K562 (cell line): ENCODE results near the gene GLRX2. TPM values are rescaled to one million over a fixed set of nuclear protein-coding genes. Genes with fewer than 3 reads are reported as not detected.
A peak's percentile ranks its signal among the peaks of the same experiment; 100 is the strongest.

Experiments
- HDGF ChIP-seq: fragments of 450-650 bp; IDR thresholded peaks from 2 replicates; pipeline ENCODE4 v1.6.1; 2016
- KAT7 ChIP-seq: sonication (generic); formaldehyde crosslinking; IDR thresholded peaks from 2 replicates; pipeline ENCODE4 v1.8.0; 2022; ENCODE audit warnings: missing genetic modification reagents, mild to moderate bottlenecking, borderline replicate concordance
- LCOR ChIP-seq: sonication (generic); formaldehyde crosslinking; IDR thresholded peaks from 2 replicates; pipeline ENCODE4 v1.8.0; 2022; ENCODE audit warnings: mild to moderate bottlenecking, missing genetic modification reagents
- MAFF ChIP-seq: IDR thresholded peaks from 2 replicates; pipeline ENCODE4 v1.6.1; 2012; ENCODE audit warnings: low read length, improper control_type of control experiment
- NR4A1 ChIP-seq, 2 experiments: fragments of 250-450 bp in 1 of 2; fragments of 450-650 bp in 1 of 2; sonication (Bioruptor Pico) in 1 of 2; IDR thresholded peaks; 2 replicates each; pipeline versions ENCODE4 v1.4.0 to v1.6.1; 2016 to 2020; ENCODE audit warnings: mild to moderate bottlenecking in 2 of 2, missing compliant biosample characterization in 1 of 2, missing genetic modification characterization in 1 of 2, moderate library complexity in 1 of 2
- PHB ChIP-seq: fragments of 250-450 bp; sonication (Bioruptor Pico); IDR thresholded peaks from 2 replicates; pipeline ENCODE4 v1.5.0; 2021
- POLR2A ChIP-seq: fragments of 450-650 bp; conservative IDR thresholded peaks from 2 replicates; pipeline ENCODE4 v1.6.1; 2016
- SMARCC2 ChIP-seq: fragments of 450-650 bp; IDR thresholded peaks from 2 replicates; pipeline ENCODE4 v1.6.1; 2017; ENCODE audit warnings: antibody characterized with exemption, moderate library complexity, mild to moderate bottlenecking, low read depth
- SOX6 ChIP-seq: fragments of 450-650 bp; IDR thresholded peaks from 2 replicates; pipeline ENCODE4 v1.6.1; 2014; ENCODE audit warnings: mild to moderate bottlenecking
- TAL1 ChIP-seq: fragments of 450-650 bp; IDR thresholded peaks from 2 replicates; pipeline ENCODE4 v1.6.1; 2016; ENCODE audit warnings: mild to moderate bottlenecking
- ZNF253 ChIP-seq: fragments of 250-450 bp; sonication (Bioruptor Pico); conservative IDR thresholded peaks from 2 replicates; pipeline ENCODE4 v1.6.1; 2021; ENCODE audit warnings: mild to moderate bottlenecking
- ZNF408 ChIP-seq: fragments of 250-450 bp; sonication (Bioruptor Pico); IDR thresholded peaks from 2 replicates; pipeline ENCODE4 v1.4.0; 2020; ENCODE audit warnings: low read depth, mild to moderate bottlenecking, moderate library complexity
- ZNF75A ChIP-seq: fragments of 450-650 bp; formaldehyde crosslinking; IDR thresholded peaks from 2 replicates; pipeline ENCODE4 v1.4.0; 2020; ENCODE audit warnings: mild to moderate bottlenecking
- ZNF79 ChIP-seq: fragments of 250-450 bp; sonication (Bioruptor Pico); IDR thresholded peaks from 2 replicates; pipeline ENCODE4 v1.4.0; 2020; ENCODE audit warnings: low read depth, mild to moderate bottlenecking, moderate library complexity
- polyA plus RNA-seq, 8 experiments: library from polyadenylated mRNA; depleted of rRNA in 4 of 8; stranded (reverse) in 5 of 8; unstranded in 3 of 8; fragments of >200 nt; fragmentation: Nextera tagmentation in 2 of 8; fragmentation: Illumina TruSeq in 1 of 8; extraction: Ambion mirVana in 2 of 8; extraction: Trizol in 1 of 8; gene quantifications; 2 replicates each; pipeline versions ENCODE4 v1.2.1 to v1.2.3, GENCODE V29; 2011 to 2014; ENCODE audit warnings: inconsistent platforms in 1 of 8, missing spikeins in 1 of 8
- total RNA-seq, 7 experiments: library from RNA; depleted of rRNA in 6 of 7; stranded (reverse); fragments of >200 nt in 6 of 7; fragmentation: Illumina TruSeq in 2 of 7; extraction: Trizol in 2 of 7; gene quantifications; 2 replicates each; pipeline versions ENCODE4 v1.2.1 to v1.2.3, GENCODE V29; 2011 to 2021; ENCODE audit warnings: low replicate concordance in 1 of 7
- TF ChIP-seq, protein P1 (sequence below): sonication (generic); formaldehyde crosslinking; IDR thresholded peaks from 2 replicates; pipeline ENCODE4 v1.8.1; 2023; ENCODE audit warnings: mild to moderate bottlenecking, missing genetic modification reagents, moderate library complexity

The GLRX2 gene
- total and polyA plus RNA-seq, 9 of the 15 experiments (the other 6 are each of a cell fraction or from before 2014, with no cell fraction given), result 13.3 to 82.6 (median 55.1) TPM

DNA sequence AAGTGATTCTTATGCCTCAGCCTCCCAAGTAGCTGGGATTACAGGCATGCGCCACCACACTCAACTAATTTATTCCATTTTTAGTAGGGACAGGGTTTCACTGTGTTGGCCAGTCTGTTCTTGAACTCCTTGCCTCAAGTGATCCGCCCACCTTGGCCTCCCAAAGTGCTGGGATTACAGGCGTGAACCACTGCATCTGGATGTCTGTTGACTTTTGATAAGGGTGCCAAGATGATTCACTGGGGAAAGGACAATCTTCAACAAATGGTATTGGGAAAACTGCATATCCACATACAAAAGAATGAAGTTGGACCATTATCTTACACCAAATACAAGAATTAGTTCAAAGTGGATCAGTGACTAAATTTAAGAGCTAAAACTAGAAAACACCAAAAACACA lies 26.0 kb downstream of the GLRX2 start (continued):
- TF ChIP-seq, protein P1, sequence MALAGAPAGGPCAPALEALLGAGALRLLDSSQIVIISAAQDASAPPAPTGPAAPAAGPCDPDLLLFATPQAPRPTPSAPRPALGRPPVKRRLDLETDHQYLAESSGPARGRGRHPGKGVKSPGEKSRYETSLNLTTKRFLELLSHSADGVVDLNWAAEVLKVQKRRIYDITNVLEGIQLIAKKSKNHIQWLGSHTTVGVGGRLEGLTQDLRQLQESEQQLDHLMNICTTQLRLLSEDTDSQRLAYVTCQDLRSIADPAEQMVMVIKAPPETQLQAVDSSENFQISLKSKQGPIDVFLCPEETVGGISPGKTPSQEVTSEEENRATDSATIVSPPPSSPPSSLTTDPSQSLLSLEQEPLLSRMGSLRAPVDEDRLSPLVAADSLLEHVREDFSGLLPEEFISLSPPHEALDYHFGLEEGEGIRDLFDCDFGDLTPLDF (CRISPR knock-in tag), result no peak
- TF ChIP-seq SMARCC2, result peak; percentile 38; the same call in 1 of the 2 replicates
- TF ChIP-seq MAFF, result no peak
- no peak for TF ChIP-seq SOX6
- peak; percentile 71 for TF ChIP-seq TAL1
- TF ChIP-seq PHB (CRISPR knock-in tag), result no peak
- TF ChIP-seq ZNF79 (CRISPR knock-in tag), result no peak
- TF ChIP-seq ZNF408 (CRISPR knock-in tag), result no peak
- TF ChIP-seq HDGF, result no peak
- TF ChIP-seq LCOR, result no peak
- no peak for TF ChIP-seq ZNF253 (CRISPR knock-in tag)
- TF ChIP-seq ZNF75A, result no peak
- no peak for TF ChIP-seq KAT7 (CRISPR knock-in tag)
- no peak for TF ChIP-seq POLR2A
- TF ChIP-seq NR4A1 (CRISPR knock-in tag; IDR thresholded peaks at IDR 0.05), result no peak
- no peak for TF ChIP-seq NR4A1 (tag; IDR thresholded peaks at IDR 0.05)
